Effector CD4-positive, alpha-beta T cell (primary cell): ENCODE results near the gene SHB.

Experiments used
- DNase-seq: peaks from one replicate; pipeline ENCODE4 v3.0.0-alpha.2; 2020

Gene SHB

GRCh38 chr9:38003946-38004808 lies 64.8 kb downstream of the SHB start:
- DNase-seq: no peak

- no peak for DNase-seq
Measured at GRCh38 chr9:38003230-38003629, 65.8 kb downstream of the SHB start.

DNA sequence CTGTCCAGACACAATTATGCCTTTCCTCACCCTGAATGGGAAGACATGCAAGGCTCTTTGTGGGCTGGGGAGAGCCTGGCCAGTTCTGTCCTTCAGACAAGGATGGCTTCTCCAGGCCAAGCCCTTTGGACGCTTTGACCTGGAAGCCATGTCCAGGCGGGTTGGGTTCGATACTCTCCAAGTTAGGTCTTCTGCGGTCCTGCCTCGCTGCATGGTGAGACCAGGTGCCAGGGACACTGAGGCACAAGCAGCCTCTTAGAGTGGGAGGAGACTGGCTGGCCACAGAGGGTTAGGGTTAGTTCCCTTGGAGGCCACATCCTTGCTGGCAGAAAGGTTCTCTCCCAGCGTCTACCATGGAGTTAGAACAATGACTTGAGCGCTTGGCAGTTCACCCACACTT lies 67.6 kb downstream of the SHB start:
- DNase-seq: no peak

DNA sequence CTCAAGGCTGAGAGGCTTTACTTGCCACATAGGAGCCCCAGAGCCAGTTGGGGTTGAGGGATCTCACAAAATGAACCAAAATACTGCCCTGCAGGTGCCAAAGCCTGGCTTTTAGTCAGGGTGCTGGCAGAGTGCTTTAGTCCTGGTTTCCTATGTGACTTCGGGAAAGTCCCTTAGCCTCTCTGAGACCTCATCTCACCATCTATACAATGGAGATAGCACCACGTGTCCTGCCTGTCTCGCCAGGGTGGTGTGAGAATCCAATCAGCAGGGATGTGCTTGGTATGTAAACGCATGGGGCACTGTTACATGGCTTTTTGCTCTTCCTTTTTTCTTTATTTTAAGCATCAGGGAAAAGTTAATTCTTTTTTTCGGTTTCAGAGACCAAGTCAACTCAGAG lies 68.3 kb downstream of the SHB start:
- no peak for DNase-seq

DNA sequence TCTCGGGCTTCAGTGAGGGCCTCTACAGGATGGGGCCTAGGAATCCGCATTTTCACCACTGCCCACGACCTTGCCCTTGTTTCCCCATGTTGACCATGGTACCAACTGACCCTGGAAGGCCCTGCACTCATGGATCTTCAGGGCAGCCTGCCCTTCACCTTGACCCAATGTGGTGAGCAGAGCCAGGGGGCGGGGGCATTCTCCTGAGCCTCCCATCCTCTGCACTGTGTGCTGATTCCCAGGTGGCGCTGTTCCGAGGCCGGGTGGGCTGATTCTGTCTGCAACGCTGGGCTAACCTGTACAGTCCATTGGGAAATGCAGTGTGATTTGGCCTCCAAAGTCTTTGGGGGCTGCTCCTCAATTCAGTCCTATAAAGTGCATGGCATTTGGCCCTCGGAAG lies 68.7 kb downstream of the SHB start:
- no peak for DNase-seq

DNA sequence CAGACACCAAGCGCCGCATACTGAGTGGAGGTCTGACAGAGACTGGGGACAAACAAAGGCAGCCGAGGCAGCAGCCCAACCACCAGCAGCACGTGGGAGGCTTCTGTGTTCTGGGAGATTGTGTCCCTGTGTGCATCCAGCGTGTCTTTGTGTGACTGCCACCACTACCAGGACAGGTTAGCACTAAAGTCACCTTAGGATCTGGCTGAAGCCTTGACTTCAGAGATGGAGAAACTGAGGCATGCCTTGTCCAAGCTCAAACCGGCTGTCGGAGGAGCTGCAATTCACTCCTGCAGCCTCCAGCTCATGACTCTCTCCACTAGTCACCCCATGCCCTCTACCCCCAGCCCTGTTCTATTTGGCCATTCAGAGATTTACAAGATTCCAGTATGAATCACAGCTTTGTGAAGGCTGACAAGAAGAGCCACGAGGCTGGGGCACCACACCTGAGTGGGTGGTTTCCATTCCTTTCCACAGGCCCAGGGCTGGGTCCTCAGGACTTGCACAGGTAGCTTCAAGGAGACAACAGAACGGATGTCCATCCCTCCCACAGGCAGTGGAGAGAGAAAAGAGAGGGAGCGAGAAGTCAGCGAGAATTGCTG lies 69.3 kb downstream of the SHB start:
- no peak for DNase-seq

DNA sequence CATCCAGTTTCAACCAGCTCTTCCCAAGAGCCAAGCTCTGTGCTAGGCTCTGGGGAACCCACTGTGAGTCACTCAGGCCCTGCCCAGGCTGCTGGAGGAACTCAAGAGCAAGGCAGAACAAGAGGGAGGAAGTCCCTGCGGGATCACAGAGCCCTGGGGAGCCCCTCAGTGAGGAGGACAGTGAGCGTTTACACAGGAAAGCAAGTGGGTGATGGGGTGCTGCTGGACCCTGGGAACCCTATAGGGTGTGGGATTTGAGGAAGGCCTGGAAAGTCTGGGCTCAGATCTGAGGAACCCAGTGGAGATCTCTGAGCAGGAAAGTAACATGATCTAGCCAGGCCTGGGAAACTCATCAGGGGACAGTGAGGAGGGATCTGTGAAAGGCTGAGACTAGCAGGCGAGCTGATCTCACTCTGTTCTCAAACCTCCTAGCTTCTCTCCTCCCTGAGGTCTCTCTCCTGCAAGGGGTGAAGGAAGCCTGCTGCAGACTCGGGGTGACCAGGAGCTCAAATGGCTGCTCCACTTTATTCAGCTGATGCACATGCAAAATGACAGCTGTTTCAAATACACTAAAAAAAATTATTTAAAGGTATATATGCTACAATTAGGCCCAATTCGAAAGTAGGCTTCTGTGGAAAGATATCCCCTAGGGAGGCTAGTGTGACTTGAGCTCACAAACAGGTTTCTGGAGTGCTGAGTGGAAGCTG lies 70.0 kb downstream of the SHB start:
- DNase-seq: no peak

- DNase-seq: no peak
Measured at GRCh38 chr9:37997636-37998374, 71.2 kb downstream of the SHB start.

- DNase-seq: no peak
Measured at GRCh38 chr9:37996819-37997217, 72.2 kb downstream of the SHB start.

GRCh38 chr9:37995961-37996818 lies 72.8 kb downstream of the SHB start:
- DNase-seq: no peak

DNA sequence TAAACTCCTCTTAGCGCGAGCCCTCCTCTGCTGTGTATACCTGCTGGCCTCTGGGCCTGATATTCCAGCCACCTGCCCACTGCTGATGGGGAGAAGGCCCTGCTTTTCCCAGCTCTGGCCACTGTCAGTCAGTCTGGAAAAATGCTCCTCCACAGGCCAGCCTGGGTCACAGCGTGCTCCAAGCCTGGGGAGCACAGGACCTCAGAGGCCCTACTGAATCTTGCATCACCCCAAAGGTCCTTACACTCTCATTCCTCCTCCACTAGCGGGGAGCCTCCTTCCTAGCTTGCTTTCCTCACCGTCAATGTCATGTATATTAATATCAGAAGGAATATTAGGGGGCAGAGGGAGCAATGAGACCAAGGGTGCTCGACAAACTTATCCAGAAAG lies 73.7 kb downstream of the SHB start:
- no peak for DNase-seq

GRCh38 chr9:37994639-37995347 lies 74.2 kb downstream of the SHB start:
- DNase-seq: no peak

DNA sequence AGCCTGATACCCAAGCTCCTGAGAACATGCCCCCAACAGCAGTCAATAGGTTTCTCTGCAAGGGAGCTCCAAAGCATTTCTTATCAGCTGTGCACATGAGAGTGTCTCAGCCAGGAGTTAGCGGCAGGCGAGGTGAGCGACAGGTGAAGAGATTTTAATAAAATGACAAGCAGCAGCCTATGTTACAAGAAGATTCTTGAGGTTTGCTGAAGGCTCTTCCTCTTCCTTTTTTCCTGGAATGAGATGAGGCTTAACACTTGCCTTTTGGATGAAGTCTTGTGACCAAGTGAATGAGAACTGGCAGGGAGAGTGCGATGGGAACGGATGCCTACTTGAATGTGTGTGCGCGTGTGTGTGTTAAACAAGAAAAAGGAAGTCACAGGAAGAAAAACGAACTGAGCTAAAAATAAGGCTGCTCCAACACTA lies 76.1 kb downstream of the SHB start:
- no peak for DNase-seq

GRCh38 chr9:37990404-37991015 lies 78.5 kb downstream of the SHB start:
- DNase-seq: no peak

GRCh38 chr9:37989701-37990100 lies 79.3 kb downstream of the SHB start:
- DNase-seq: no peak

- no peak for DNase-seq
Measured at GRCh38 chr9:37988602-37989001, 80.4 kb downstream of the SHB start.

GRCh38 chr9:37988041-37988440 lies 81.0 kb downstream of the SHB start:
- no peak for DNase-seq

DNA sequence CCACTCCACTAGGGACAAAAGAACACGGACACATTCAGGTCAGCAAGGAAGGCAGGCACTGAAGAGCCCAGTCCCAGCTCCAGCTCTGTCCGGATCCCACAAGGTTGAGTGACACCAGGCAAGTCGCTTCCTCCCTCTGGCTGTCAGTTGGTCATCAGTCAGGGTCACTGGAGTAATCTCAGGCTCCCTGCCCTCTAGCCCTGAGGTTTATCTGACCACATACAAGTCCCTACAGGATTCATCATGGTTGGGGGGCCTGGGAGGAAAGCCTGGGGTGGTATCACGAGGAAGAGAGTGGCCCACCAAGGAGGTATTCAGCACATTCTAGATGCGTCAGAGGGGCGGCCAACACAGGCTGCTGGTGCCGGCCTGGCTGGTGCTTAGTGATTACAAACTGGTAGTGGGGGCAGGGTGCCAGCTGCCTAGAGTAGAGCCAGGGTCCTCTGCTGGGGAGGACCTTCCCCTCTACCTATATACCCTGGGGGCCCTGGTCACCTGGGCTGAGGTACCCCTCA lies 81.5 kb downstream of the SHB start:
- no peak for DNase-seq

GRCh38 chr9:37986771-37987258 lies 82.2 kb downstream of the SHB start:
- no peak for DNase-seq

- DNase-seq: no peak
Measured at GRCh38 chr9:37986001-37986400, 83.0 kb downstream of the SHB start.
